HUES6 (cell line): ENCODE measurements around the gene PSMB9.
"Not testable (repeated sequence)": the region's sequence is repeated elsewhere in the genome, so short reads cannot be mapped to it uniquely, and the experiment has no call there.

ENCODE experiments used
- H3K27ac ChIP-seq: 2 replicates; pipeline ENCODE4 v1.7.0; 2013; ENCODE audit warnings: low read depth, mild to moderate bottlenecking, low read length, inconsistent platforms
- H3K27me3 ChIP-seq: 2 replicates; pipeline ENCODE4 v1.6.1; 2013; ENCODE audit warnings: low read length; ENCODE audit not compliant: control insufficient read depth, insufficient read depth
- H3K36me3 ChIP-seq: 2 replicates; pipeline ENCODE4 v1.6.1; 2013; ENCODE audit warnings: low read length; ENCODE audit not compliant: control insufficient read depth, insufficient read depth
- H3K4me1 ChIP-seq: 2 replicates; pipeline ENCODE4 v1.6.1; 2013; ENCODE audit warnings: low read length; ENCODE audit not compliant: control insufficient read depth, insufficient read depth
- H3K4me3 ChIP-seq: 2 replicates; pipeline ENCODE4 v1.5.1; 2013; ENCODE audit warnings: low read depth, low read length
- H3K9ac ChIP-seq: one replicate; pipeline ENCODE4 v1.6.1; 2013; ENCODE audit warnings: mild to moderate bottlenecking, low read length
- H3K9me3 ChIP-seq: 2 replicates; pipeline ENCODE4 v1.6.1; 2013; ENCODE audit warnings: low read depth, low read length; ENCODE audit not compliant: control insufficient read depth, insufficient read depth

Gene PSMB9

GRCh38 chr6:32853541-32854375 is at the start of gene PSMB9, which contains the start of gene TAP1:
TSS of gene PSMB9 (plus strand) at chr6:32854192. CDS start at chr6:32854230, 38 bp downstream.
TSS of gene TAP1 (minus strand) at chr6:32853704. CDS start at chr6:32853636, 68 bp downstream.
- Histone ChIP-seq H3K9me3 (no peaks in the 10 kb centered on the region), H3K27ac (no peak within 1 kb of the TSS), H3K4me1 (peaks cover 11% of the 10 kb centered on the region), H3K4me3 (peak within 1 kb of the TSS; percentile 90), H3K36me3 (no peaks in the 10 kb centered on the region; the same call in 1 of the 2 replicates), H3K27me3 (peaks cover 89% of the 10 kb centered on the region), H3K9ac (peak within 1 kb of the TSS; percentile 39)

- H3K36me3 ChIP-seq, H3K4me3 ChIP-seq, H3K9ac ChIP-seq, H3K9me3 ChIP-seq, H3K27ac ChIP-seq, H3K4me1 ChIP-seq: not testable (repeated sequence)
- H3K27me3 ChIP-seq = peaks cover 12% of the 10 kb centered on the region
Observed at GRCh38 chr6:32805404-32805803, 48.6 kb upstream of the PSMB9 start.

GRCh38 chr6:32807020-32807580 is 46.9 kb upstream of the PSMB9 start:
- peaks cover 9% of the 10 kb centered on the region for H3K27me3 ChIP-seq
- H3K4me3 ChIP-seq = no peak overlapping the region
- H3K27ac ChIP-seq = no peak overlapping the region
- no peaks in the 10 kb centered on the region for H3K36me3 ChIP-seq
- peaks cover 5% of the 10 kb centered on the region for H3K4me1 ChIP-seq
- no peak overlapping the region for H3K9ac ChIP-seq
- H3K9me3 ChIP-seq = no peaks in the 10 kb centered on the region

- Histone ChIP-seq H3K4me3 (no peak overlapping the region), H3K27me3 (peaks cover 9% of the 10 kb centered on the region), H3K4me1 (peaks cover 5% of the 10 kb centered on the region), H3K9me3 (no peaks in the 10 kb centered on the region), H3K36me3 (no peaks in the 10 kb centered on the region), H3K27ac (no peak overlapping the region), H3K9ac (no peak overlapping the region)
Observed at GRCh38 chr6:32809171-32809570, 44.8 kb upstream of the PSMB9 start.

- H3K9me3 ChIP-seq = no peaks in the 10 kb centered on the region
- H3K27me3 ChIP-seq = peaks cover 9% of the 10 kb centered on the region
- no peak overlapping the region for H3K27ac ChIP-seq
- no peaks in the 10 kb centered on the region for H3K4me1 ChIP-seq
- H3K4me3 ChIP-seq = no peak overlapping the region
- H3K9ac ChIP-seq = no peak overlapping the region
- no peaks in the 10 kb centered on the region for H3K36me3 ChIP-seq
Observed at GRCh38 chr6:32814145-32814544, 39.8 kb upstream of the PSMB9 start.

GRCh38 chr6:32815115-32815514 is 38.9 kb upstream of the PSMB9 start:
- Histone ChIP-seq H3K9me3 (no peaks in the 10 kb centered on the region), H3K4me1 (peaks cover 4% of the 10 kb centered on the region; the same call in 1 of the 2 replicates), H3K36me3 (no peaks in the 10 kb centered on the region), H3K4me3 (no peak overlapping the region), H3K9ac (no peak overlapping the region), H3K27ac (no peak overlapping the region), H3K27me3 (peaks cover 9% of the 10 kb centered on the region)

- H3K4me1 ChIP-seq = peaks cover 4% of the 10 kb centered on the region; the same call in 1 of the 2 replicates
- no peak overlapping the region for H3K27ac ChIP-seq
- peaks cover 9% of the 10 kb centered on the region for H3K27me3 ChIP-seq
- no peak overlapping the region for H3K4me3 ChIP-seq
- no peaks in the 10 kb centered on the region for H3K36me3 ChIP-seq
- H3K9ac ChIP-seq = no peak overlapping the region
- H3K9me3 ChIP-seq = no peaks in the 10 kb centered on the region
Observed at GRCh38 chr6:32815996-32816395, 38.0 kb upstream of the PSMB9 start.

- H3K4me3 ChIP-seq = no peak within 1 kb of the TSS
- no peaks in the 10 kb centered on the region for H3K36me3 ChIP-seq
- H3K9me3 ChIP-seq = no peaks in the 10 kb centered on the region
- H3K9ac ChIP-seq = no peak within 1 kb of the TSS
- H3K27me3 ChIP-seq = peaks cover 9% of the 10 kb centered on the region
- peaks cover 4% of the 10 kb centered on the region; the same call in 1 of the 2 replicates for H3K4me1 ChIP-seq
- H3K27ac ChIP-seq = no peak within 1 kb of the TSS
Observed at GRCh38 chr6:32816746-32817204, 37.2 kb upstream of the PSMB9 start, which contains the start of gene HLA-DOB. TSS of gene HLA-DOB (minus strand) at chr6:32817002. CDS start at chr6:32816951, 51 bp downstream.

GRCh38 chr6:32818867-32819266 is 35.1 kb upstream of the PSMB9 start:
- no peak overlapping the region for H3K4me3 ChIP-seq
- no peaks in the 10 kb centered on the region for H3K9me3 ChIP-seq
- H3K36me3 ChIP-seq = no peaks in the 10 kb centered on the region
- H3K27ac ChIP-seq = no peak overlapping the region
- H3K9ac ChIP-seq = no peak overlapping the region
- no peaks in the 10 kb centered on the region for H3K27me3 ChIP-seq
- H3K4me1 ChIP-seq = peaks cover 4% of the 10 kb centered on the region; the same call in 1 of the 2 replicates

GRCh38 chr6:32819729-32820128 is 34.3 kb upstream of the PSMB9 start:
- Histone ChIP-seq H3K27ac (no peak overlapping the region), H3K4me3 (no peak overlapping the region), H3K9me3 (no peaks in the 10 kb centered on the region), H3K4me1 (peaks cover 4% of the 10 kb centered on the region; the same call in 1 of the 2 replicates), H3K27me3 (no peaks in the 10 kb centered on the region), H3K36me3 (no peaks in the 10 kb centered on the region), H3K9ac (no peak overlapping the region)

GRCh38 chr6:32825966-32826365 is 28.0 kb upstream of the PSMB9 start:
- no peak overlapping the region for H3K9ac ChIP-seq
- H3K4me3 ChIP-seq = no peak overlapping the region

More at GRCh38 chr6:32825966-32826365, 28.0 kb upstream of the PSMB9 start:
- no peak overlapping the region for H3K27ac ChIP-seq
- H3K36me3 ChIP-seq = peaks cover 3% of the 10 kb centered on the region; the same call in 1 of the 2 replicates
- no peaks in the 10 kb centered on the region for H3K4me1 ChIP-seq
- H3K27me3 ChIP-seq = no peaks in the 10 kb centered on the region
- H3K9me3 ChIP-seq = no peaks in the 10 kb centered on the region
